Activated naive CD4-positive, alpha-beta T cell treated with anti-CD3 and anti-CD28 coated beads, Interleukin-2, amount 50 U/mL, for 24 hours (primary cell): ENCODE data around the gene CEBPZOS.

Experiments
- H3K27ac Mint-ChIP-seq: one replicate; pipeline ENCODE4 v1.8.0; 2021; ENCODE audit warnings: mild to moderate bottlenecking, mixed read lengths
- H3K27me3 Mint-ChIP-seq: one replicate; pipeline ENCODE4 v1.8.0; 2021; ENCODE audit warnings: mixed read lengths
- H3K36me3 Mint-ChIP-seq: one replicate; pipeline ENCODE4 v1.8.0; 2021; ENCODE audit warnings: mixed read lengths
- H3K4me1 Mint-ChIP-seq: one replicate; pipeline ENCODE4 v1.8.0; 2021; ENCODE audit warnings: mixed read lengths
- H3K4me3 Mint-ChIP-seq: one replicate; pipeline ENCODE4 v1.8.0; 2021; ENCODE audit warnings: mild to moderate bottlenecking, mixed read lengths
- H3K9me3 Mint-ChIP-seq: one replicate; pipeline ENCODE4 v1.8.0; 2021; ENCODE audit warnings: mixed read lengths

Gene CEBPZOS

DNA sequence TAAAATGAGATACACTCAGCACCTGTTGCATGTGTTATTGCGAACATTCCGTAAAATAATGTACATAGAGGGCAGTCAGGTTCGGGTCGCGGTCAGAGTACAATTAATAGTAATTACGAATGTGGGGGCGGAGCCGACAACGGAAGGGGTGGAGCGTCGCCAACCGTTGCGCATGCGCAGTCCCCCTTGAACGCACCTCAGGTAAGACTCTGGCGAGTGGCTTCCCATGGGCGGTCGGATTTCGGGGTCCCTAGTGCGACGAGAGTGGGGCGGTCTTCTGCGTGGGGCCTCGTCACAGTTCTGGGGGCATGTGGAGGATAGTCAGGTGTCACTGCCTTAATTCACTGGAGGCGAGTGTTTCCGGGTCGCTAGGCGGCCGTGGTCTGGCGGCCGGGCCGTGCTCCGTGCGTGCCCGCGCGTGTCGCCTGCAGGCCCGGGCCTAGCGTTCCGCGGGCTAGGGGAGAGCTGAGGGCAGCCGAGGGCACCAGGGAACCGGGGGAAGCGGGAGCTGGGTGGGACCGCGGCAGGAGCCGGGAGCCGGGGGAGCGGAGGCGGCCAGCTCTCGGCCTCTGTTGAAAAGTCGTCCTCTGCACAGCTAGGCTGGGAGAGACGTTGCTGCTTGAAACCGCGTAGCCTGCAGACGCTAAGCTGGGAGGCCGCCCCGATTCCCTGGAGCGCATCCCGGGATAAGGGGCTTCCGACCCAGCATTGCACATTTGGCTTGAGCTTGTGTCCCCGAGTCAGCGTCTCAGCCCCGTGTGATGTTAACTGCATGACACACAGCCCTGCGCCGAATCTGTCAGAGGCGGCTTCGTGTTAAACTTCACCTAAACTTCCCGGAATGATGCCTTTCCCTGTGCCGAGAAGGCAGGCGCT is at the start of gene CEBPZOS:
TSS of gene CEBPZOS (plus strand) at position 177 of the 876 bp plus-strand sequence. CDS start 3,209 bp downstream, outside the sequence.
- peaks cover 7% of the 10 kb centered on the region for H3K36me3 Mint-ChIP-seq
- peaks cover 36% of the 10 kb centered on the region for H3K4me1 Mint-ChIP-seq
- peak within 1 kb of the TSS; percentile 99 for H3K27ac Mint-ChIP-seq
- H3K27me3 Mint-ChIP-seq: no peaks in the 10 kb centered on the region
- H3K9me3 Mint-ChIP-seq: no peaks in the 10 kb centered on the region
- peak within 1 kb of the TSS; percentile 96 for H3K4me3 Mint-ChIP-seq

DNA sequence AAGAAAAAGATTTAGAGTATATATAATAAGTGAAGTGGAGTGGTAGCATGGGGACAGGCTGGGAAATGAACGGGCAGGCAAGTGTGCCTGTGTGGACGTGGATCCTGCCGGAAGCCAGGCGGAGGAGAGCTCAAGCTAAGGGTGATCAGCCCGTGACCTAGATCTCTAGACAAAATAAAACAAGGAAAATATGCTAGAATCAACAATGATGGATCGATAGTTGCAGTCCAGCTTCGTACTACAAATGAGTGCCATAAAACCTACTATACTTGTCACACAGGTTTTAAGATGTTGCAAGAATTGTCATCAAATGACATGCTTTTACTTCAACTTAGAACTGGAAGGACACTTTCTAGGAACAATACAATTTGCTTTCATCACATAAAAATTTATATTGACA is 48.0 kb upstream of the CEBPZOS start:
- H3K4me1 Mint-ChIP-seq: peaks cover 39% of the 10 kb centered on the region
- no peaks in the 10 kb centered on the region for H3K9me3 Mint-ChIP-seq
- H3K36me3 Mint-ChIP-seq: peaks cover 31% of the 10 kb centered on the region
- no peaks in the 10 kb centered on the region for H3K27me3 Mint-ChIP-seq
- H3K27ac Mint-ChIP-seq: peak overlapping the region; percentile 59
- H3K4me3 Mint-ChIP-seq: no peak overlapping the region

DNA sequence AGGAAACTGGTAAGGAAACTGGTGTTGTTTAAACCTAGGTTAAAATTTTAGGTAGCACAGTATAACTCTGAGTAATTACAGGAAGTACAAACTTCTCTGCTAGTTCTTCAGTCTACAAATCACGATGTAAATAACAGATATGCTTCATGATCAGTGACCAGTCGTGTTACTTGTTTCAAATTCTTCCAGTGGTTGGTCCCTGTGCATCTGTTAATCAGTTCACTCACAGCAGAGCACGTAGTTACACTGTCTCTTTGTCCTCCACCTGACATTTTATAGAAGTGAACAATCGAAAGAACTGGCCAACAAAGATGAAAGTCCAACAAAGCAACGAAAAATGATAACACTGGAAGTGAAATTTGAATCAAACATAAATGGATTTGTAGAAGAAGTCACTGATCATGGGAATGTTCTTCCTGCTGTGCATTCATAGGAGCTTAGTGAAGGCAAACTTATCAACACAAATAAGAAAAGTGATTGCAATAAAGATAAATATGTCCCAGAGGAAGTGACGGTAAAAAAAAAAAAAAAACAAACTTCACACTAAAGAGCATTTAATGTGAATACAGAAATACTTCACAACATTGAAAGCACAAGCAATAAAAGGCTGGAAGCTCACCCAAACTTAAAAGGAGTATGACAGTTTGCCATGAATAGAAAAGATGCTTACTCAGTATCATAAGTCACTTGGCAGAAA is 46.5 kb upstream of the CEBPZOS start:
- peaks cover 48% of the 10 kb centered on the region for H3K4me1 Mint-ChIP-seq
- no peaks in the 10 kb centered on the region for H3K9me3 Mint-ChIP-seq
- H3K27me3 Mint-ChIP-seq: no peaks in the 10 kb centered on the region
- H3K36me3 Mint-ChIP-seq: peaks cover 37% of the 10 kb centered on the region
- no peak overlapping the region for H3K4me3 Mint-ChIP-seq
- H3K27ac Mint-ChIP-seq: peak overlapping the region; percentile 38

DNA sequence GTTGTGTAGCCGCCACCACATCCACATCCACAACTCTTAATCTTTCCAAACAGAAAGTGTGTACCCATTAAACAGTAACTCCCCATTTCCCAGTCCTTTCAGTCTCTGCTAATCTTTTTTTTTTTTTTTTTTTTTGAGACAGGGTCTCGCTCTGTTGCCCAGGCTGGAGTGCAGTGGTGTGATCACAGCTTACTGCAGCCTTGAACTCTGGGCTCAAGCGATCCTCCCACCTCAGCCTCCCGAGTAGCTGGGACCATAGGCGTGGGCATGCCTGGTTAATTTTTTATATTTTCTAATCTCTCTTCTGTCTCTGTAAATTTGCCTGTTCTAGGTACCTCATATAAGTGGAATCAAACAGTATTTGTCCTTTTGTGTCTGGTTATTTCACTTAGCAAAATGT is 43.1 kb upstream of the CEBPZOS start:
- H3K27me3 Mint-ChIP-seq: no peaks in the 10 kb centered on the region
- peak overlapping the region; percentile 2 for H3K4me3 Mint-ChIP-seq
- no peaks in the 10 kb centered on the region for H3K9me3 Mint-ChIP-seq
- H3K36me3 Mint-ChIP-seq: peaks cover 31% of the 10 kb centered on the region
- H3K4me1 Mint-ChIP-seq: peaks cover 75% of the 10 kb centered on the region
- peak overlapping the region; percentile 47 for H3K27ac Mint-ChIP-seq

DNA sequence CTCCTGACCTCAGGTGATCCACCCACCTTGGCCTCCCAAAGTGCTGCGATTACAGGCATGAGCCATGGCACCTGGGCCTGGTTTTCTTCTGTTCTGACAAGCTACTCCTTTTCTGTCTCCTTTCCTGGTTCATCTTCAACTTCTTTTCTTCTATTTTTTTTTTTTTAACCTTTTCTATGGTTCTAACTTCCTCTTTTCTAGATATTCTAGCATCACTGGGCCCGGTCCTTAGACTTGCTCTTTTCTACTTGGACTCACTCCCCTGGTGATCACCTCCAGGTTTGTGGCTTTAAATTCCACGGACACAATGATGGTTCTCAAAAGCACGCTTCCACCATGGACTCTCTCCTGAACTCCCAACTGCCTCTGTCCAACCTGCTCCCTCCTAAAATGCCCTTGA is 41.5 kb upstream of the CEBPZOS start:
- Mint-ChIP-seq H3K9me3 (no peaks in the 10 kb centered on the region), H3K4me3 (peak overlapping the region; percentile 96), H3K27me3 (no peaks in the 10 kb centered on the region), H3K36me3 (peaks cover 25% of the 10 kb centered on the region), H3K27ac (peak overlapping the region; percentile 63), H3K4me1 (peaks cover 69% of the 10 kb centered on the region)

DNA sequence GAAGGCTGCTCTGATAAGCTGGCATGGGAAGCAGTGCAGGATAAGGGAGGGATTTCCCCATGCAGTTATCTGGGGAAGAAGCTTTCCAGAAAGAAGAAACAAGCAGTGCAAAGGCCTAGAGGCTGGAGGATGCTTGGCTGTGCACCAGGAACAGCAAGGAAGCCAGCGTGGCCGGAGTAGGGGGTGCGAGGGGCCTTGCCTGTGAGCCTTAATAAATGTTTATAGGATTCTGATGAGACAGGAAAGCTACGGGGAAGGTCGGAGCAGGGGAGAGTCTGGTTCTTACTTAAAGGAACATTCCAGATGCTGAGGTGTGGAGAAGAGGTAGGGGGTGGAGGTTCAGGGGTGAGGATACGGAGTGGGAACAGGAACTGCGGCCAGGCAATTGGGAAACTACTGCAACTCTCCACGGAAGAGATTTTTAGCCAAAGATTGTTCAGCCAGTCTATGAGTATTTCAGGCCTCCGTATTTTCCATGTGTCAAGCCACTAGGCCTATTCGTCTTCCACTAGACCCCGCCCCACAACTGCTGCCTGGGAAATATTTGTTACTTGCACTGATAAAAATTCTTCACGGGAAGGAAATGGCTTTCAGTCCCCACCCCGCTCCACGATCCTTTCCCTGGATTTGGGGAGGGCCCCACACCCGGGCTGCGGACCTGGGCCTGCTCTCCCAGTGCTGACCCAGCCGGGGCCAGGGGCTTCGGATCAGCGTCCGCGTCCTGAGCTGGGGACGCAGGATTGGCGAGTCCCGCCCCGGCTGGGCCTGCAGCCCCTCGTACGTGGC is 40.0 kb upstream of the CEBPZOS start:
- Mint-ChIP-seq H3K36me3 (peaks cover 23% of the 10 kb centered on the region), H3K4me3 (peak overlapping the region; percentile 96), H3K27ac (peak overlapping the region; percentile 89), H3K4me1 (peaks cover 56% of the 10 kb centered on the region), H3K27me3 (no peaks in the 10 kb centered on the region), H3K9me3 (no peaks in the 10 kb centered on the region)

DNA sequence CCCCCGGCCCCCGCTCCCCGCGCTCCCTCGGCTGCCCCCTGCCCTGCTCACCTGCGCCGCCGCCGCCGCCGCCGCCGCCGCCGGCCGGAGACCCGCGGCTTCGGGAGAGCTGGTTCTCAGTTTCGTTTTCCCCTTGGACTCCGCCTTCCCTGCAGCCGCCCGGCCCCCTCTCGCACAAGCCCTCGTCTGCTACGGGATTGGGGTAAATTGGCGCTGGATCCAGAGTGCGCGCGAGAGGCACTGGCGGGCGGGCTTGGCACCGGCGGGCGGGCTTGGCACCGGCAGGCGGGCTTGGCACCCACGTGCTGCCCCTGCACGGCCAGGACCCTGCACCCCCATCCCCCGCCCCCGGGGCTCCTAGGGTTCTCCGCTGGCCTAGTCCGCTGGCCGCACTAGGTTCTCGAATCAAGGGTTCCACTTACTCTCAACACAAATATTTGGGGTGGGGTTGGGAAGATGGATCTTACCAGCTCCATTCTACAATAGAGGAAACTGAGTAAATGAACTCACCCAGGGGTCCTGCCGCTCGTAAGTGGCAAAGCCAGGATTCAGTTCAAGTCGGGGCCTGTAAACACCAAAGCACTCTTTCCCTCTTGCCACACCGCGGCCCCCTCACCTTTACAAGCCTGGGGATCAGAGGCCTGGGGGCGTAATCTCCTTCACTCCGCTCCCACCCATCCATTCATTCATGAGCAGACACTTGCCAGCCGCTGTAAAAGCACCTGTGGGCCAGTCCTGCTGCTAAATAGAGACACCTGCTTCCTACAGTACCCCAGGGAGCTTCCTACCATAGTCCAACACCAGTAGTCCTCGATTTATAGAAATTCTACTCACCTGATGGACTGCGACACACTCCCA is 39.2 kb upstream of the CEBPZOS start, which contains the start of gene EIF2AK2:
TSS of gene EIF2AK2 (minus strand) at position 124 of the 858 bp plus-strand sequence. CDS start 9,174 bp downstream, outside the sequence.
- no peaks in the 10 kb centered on the region for H3K9me3 Mint-ChIP-seq
- peak within 1 kb of the TSS; percentile 96 for H3K4me3 Mint-ChIP-seq
- peaks cover 52% of the 10 kb centered on the region for H3K4me1 Mint-ChIP-seq
- no peaks in the 10 kb centered on the region for H3K27me3 Mint-ChIP-seq
- peak within 1 kb of the TSS; percentile 94 for H3K27ac Mint-ChIP-seq
- H3K36me3 Mint-ChIP-seq: peaks cover 18% of the 10 kb centered on the region

DNA sequence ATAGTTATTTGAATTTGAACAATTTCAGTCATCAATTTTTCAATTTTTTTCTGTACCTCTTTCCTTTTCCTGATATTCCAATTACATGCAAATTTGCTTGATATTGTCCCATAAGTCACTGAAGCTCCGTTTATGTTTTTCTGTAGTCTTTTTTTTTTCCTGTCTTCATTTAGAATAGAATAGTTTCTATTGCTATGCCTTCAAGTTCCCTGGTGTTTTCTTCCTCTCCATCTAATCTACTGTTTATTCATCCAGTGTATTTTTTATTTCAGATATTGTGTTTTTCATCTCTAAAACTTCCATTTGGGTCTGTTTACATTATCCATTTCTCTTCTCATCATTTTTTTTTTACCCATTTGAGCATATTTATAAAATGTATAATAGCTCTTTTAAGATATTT is 31.5 kb upstream of the CEBPZOS start:
- peaks cover 5% of the 10 kb centered on the region for H3K36me3 Mint-ChIP-seq
- no peak overlapping the region for H3K27ac Mint-ChIP-seq
- peaks cover 6% of the 10 kb centered on the region for H3K9me3 Mint-ChIP-seq
- H3K27me3 Mint-ChIP-seq: no peaks in the 10 kb centered on the region
- peaks cover 3% of the 10 kb centered on the region for H3K4me1 Mint-ChIP-seq
- H3K4me3 Mint-ChIP-seq: no peak overlapping the region

DNA sequence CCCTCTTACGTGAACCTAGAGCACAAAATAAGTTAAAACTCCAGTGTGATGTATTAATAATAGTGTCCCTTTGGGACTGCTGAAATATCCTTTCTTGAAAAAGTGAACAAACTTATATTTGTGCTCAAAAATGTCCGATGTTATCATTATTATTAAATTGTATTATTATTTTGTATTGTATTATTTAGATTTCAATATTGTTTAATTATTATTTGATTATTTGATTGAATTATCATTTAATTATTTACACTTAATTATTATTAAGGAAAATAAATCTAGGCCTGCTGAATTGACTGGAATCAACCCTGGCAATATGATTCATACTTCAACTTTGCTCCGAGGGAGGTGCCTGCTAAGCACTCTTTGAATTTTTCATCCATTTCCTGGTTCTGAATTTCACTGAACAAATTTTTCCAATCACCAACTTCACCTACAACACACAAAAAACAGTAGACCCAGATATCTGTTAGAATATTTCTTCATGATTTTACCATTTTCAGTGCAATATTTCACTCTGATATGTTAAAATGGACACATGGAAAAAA is 28.6 kb upstream of the CEBPZOS start:
- Mint-ChIP-seq H3K27ac (no peak overlapping the region), H3K4me3 (no peak overlapping the region), H3K4me1 (peaks cover 3% of the 10 kb centered on the region), H3K9me3 (peaks cover 6% of the 10 kb centered on the region), H3K36me3 (peaks cover 5% of the 10 kb centered on the region), H3K27me3 (no peaks in the 10 kb centered on the region)

DNA sequence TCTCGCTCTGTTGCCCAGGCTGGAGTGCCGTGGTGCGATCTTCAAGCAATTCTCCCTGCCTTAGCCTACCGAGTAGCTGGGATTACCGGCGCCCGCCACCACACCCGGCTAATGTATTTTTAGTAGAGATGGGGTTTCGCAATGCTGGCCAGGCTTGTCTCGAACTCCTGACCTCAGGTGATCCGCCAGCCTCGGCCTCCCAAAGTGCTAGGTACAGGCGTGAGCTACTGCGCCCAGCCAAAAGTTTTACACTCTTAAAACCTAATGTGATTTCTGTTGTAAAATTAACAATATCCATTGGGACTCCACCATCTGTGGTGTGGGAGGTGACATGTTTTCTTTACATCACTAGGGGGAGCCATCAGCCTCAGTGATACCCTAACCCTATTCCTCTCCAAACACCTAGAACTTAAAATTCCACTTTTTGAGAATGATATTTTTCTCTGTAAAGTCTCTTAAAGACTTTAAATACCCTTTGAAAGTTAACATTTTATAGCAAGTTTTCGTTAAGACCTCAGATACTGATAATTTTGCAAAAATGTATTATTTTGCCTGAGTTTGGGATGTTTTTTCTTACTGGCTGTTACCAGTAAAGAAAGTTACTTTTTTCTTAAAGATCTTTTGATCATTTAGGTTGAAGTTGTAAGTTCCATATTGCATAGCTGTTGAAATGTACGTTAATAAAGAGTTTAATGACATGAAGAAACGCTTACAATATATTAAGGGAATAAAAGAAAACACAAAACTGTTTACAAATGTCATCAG is 27.9 kb upstream of the CEBPZOS start:
- Mint-ChIP-seq H3K4me3 (no peak overlapping the region), H3K9me3 (peaks cover 6% of the 10 kb centered on the region), H3K36me3 (peaks cover 5% of the 10 kb centered on the region), H3K27ac (no peak overlapping the region), H3K4me1 (peaks cover 3% of the 10 kb centered on the region), H3K27me3 (no peaks in the 10 kb centered on the region)

DNA sequence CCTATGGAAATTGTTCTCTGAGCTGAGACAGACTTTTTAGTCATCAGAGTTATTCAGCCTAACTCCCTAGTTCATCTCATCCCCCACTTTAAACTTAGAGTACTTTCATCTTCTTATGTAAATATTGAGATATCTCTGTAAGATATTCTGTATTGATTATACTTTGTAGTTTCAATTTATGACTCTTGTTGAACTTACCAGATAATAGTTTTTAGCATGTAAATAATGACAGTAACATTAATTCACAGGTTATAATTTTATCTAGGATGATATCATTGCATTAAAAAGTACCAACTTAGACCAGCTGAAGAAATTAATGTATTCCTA is 24.7 kb upstream of the CEBPZOS start:
- Mint-ChIP-seq H3K36me3 (no peaks in the 10 kb centered on the region), H3K27me3 (no peaks in the 10 kb centered on the region), H3K4me1 (peaks cover 1% of the 10 kb centered on the region), H3K9me3 (no peaks in the 10 kb centered on the region), H3K4me3 (no peak overlapping the region), H3K27ac (no peak overlapping the region)

DNA sequence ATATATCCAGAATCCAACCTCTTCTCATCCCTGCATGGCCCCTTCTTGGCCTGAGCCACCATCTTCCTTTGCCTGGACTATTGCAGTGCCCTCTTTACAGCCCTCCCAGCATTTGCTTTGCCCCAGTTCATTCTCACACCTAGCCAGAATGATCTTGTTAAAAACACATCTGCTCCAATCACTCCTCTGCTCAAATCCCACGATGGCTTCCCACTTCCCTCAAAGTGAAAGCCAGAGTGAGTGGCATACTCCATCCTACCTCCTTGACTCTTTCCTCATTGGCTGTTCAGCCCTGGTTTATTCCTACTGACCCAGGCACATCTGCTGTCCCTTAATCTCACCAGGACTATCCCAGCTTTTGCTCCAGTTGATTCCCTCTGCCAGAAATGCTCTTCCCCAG is 22.6 kb upstream of the CEBPZOS start:
- no peak overlapping the region for H3K4me3 Mint-ChIP-seq
- no peaks in the 10 kb centered on the region for H3K27me3 Mint-ChIP-seq
- H3K27ac Mint-ChIP-seq: no peak overlapping the region
- no peaks in the 10 kb centered on the region for H3K36me3 Mint-ChIP-seq
- H3K9me3 Mint-ChIP-seq: no peaks in the 10 kb centered on the region
- H3K4me1 Mint-ChIP-seq: no peaks in the 10 kb centered on the region

DNA sequence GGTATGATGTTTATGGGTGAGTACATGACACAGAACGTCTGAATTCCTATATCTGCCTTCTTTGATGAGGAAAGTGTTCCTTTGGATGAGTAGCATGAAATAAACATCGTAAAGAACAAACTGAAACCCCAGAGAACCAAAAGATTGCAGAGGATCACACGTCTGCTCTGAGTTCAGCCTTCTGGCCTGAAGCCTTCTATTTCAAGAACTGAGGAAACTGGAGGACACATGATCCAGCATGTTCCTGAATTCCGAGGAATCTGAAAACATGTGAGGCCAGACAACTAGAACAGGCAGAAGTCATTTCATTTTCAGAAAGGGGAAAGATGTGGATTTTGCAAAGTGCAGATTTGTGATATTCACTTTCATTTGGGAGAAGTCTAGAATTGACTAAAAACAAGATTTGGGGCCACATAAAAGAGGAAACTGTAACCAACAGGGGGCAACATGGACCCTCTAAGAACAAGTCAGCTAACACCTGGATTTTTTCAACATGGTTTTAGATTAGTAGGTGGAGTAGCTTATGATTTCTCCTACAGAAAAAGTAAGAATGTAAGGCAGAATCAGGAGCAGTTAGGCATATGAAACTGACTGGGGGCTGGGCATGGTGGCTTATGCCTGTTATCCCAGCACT is 16.2 kb upstream of the CEBPZOS start:
- peaks cover 4% of the 10 kb centered on the region for H3K27me3 Mint-ChIP-seq
- H3K9me3 Mint-ChIP-seq: no peaks in the 10 kb centered on the region
- no peak overlapping the region for H3K27ac Mint-ChIP-seq
- H3K36me3 Mint-ChIP-seq: no peaks in the 10 kb centered on the region
- H3K4me3 Mint-ChIP-seq: no peak overlapping the region
- H3K4me1 Mint-ChIP-seq: no peaks in the 10 kb centered on the region

DNA sequence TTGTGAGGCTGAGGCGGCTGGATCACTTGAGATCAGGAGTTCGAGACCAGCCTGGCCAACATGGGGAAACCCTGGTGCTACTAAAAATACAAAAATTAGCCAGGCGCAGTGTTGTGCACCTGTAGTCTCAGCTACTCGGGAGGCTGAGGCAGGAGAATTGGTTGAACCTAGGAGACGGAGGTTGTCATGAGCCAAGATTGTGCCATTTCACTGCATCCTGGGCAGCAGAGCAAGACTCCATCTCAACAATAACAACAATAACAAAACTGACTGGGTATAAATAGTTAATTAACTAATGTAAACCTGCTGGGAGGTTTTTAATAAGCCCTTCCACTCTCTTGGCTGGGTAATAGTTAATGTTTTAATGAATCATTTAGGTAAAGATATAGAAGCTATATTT is 15.7 kb upstream of the CEBPZOS start:
- Mint-ChIP-seq H3K4me3 (no peak overlapping the region), H3K9me3 (no peaks in the 10 kb centered on the region), H3K27me3 (peaks cover 4% of the 10 kb centered on the region), H3K36me3 (no peaks in the 10 kb centered on the region), H3K27ac (no peak overlapping the region), H3K4me1 (no peaks in the 10 kb centered on the region)
